C4-2B (cell line): Measurements from ENCODE around the gene ISY1.

Experiments
- CTCF ChIP-seq: fragments of 450-650 bp; conservative IDR thresholded peaks from 2 replicates; pipeline ENCODE4 v1.5.1; 2017; ENCODE audit warnings: mild to moderate bottlenecking
- ZFX ChIP-seq: fragments of 450-650 bp; IDR thresholded peaks from 2 replicates; pipeline ENCODE4 v1.6.1; 2017

GRCh38 chr3:129123314-129124060 lies 37.4 kb downstream of the ISY1 start:
- TF ChIP-seq CTCF (no peak), ZFX (no peak)
